Measurements from ENCODE around the gene KCNMB3.

- TF ChIP-seq CTCF (IDR thresholded peaks at IDR 0.05) = no peak
- no peak for TF ChIP-seq POLR2AphosphoS5 (IDR thresholded peaks at IDR 0.05)
These were observed 54.2 kb downstream of the KCNMB3 start for GRCh38 chr3:179196700-179197099.

All from esophagus muscularis mucosa (tissue), 3 donors.